GM21367 (cell line): Measurements from ENCODE around the gene TTPAL.

ENCODE experiments used
- ATAC-seq: cut with Tn5 transposase; IDR thresholded peaks from one replicate; pipeline ENCODE4 v1.9.1; 2021; ENCODE audit not compliant: unreplicated experiment

TTPAL gene

GRCh38 chr20:44439318-44439717, 36.4 kb upstream of the TTPAL start:
- ATAC-seq: no peak

DNA sequence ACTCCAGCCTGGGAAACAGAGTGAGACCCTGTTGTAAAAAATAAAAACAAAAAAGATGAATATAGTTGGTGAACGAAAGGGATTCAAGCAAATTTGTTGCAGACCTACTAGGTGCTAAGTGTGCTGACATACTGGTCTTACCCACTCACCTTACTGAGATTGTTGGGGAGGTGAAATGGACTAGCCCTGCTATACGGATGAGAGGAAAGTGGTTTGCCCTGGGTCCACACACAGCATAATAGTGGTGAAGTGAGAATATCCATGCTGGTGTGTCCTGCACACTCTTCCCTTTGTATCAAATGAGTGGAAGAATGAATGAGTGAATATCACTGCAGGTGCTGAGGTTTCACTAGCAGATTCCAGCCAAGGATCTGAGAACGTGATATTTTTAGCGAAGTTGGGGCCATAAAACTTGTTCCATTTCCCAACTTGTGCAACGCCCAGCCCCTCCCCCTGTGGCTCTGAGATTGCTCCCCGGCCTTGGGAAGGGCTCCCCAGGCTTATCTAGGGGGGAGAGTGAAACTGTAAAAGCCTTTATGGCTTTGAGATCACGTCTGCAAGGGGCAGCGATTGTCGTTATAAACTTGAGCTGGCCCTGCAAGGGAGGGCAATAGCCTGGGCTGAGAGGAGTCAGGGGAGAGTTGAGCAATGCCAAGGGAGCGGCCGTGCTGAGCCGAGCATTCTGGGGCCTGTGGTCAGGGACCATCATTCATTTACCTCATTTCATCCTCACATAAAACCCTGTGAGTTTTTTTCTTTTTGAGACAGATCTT, 33.2 kb upstream of the TTPAL start:
- ATAC-seq: no peak

DNA sequence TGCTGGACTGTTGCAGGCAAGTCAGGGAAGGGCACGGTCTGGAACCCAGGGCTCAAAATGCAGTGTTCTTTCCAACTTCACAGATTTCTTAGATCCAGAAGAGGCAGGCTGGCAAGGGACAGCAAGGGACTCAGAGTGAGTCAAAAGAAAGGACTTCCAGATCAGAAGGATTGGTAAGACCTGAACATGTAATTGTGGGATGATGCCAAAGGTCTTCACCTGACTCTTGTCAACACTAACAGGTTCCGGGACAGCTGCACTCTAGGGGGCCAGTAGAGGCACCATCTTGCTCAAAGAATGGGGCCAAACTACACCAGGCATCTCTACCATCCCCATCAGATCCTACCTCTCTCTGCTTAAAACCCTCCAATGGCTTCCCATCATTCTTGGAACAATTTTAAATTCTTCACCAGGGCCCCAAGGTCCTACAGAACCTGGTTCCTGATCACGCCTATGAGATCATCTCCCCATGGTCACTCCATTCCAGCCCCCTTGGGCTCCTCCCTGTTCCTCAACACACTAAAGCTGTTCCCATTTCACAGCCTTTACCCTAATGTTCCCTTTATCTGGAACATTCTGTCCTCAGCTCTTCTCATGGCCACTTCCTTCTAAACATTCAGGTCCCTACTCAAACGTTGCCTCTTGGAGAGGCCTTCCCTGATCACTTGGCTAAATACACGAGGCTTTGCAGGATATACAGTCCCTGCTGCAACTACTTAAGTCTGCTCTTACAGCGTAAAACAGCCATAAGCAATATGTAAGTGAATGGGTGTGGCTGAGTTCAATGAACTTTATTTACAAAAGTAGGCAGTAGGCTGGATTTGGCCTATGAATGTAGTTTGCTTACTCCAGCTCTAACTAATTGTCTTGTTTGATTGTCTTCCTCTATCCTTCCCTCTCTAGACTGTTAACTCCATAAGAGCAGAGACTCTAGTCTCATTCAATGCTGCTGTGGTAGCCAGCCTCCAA, 29.6 kb upstream of the TTPAL start:
- ATAC-seq: no peak

DNA sequence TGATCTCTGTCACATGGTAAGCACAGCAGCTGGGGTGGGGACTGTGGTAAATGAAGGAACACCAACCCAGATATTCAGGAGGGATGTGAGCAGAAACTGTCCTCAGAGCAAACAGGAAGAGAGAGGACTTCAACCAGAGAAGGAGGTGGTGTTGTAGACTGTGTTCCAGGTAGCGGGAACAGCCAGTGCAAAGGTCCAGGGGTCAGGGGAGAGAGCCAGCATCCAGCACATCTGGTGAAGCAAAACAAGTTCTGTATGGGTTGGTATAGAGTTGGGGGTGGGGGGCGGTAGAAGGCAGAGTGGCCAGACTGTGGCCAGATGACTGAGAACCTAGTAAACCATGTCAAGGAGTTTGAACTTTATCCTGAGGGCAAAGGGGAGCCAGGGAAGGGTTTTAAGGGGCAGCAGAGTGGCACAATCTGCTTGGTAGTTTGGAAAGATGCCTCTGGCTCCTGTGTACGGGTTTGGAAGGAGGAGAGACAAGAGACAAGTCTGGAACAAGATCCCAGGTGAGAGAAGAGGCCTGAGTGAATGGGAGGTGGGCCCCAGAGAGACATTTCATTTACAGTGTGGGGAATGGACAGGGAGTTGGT, 27.8 kb upstream of the TTPAL start:
- ATAC-seq: no peak

DNA sequence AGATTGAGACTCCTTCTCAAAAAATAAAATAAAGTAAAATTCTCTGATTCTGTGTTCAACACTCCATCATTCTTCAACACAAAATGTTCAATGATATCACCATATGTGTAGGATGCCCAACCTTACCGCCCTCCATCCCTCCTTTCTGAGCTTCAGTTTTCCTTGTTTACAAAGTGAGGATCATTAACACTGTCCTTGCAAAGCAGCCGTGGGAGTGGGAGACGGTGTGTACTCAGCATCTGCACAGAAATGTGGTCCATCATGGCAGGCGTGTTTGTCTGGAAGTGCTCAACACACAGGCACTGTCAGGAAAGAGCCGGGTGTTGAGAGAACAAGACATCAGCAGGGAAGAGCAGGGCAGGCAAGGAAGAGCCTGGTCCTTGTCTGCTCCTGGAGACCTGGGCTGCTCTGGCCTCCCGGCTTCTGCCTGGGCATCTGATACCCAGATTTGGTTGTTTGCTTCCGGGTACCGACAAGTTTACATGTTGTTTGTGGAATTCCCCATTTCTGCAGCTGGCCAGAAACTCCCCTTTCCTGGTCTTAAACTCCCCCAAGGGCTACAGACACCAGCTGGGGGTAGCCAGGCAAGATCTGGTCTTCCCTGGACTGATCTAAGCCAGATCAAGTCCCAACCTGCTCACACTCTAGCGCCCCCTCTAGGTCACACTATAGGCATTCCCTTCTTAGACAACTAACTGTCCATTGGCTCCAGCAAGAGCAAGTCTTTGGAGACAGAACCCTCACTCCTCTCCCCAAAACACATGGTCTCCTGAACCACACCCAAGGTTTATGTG, 26.7 kb upstream of the TTPAL start:
- ATAC-seq: no peak

- ATAC-seq: no peak
Observed at GRCh38 chr20:44449864-44450263, 25.8 kb upstream of the TTPAL start.

GRCh38 chr20:44450281-44450889, 25.3 kb upstream of the TTPAL start:
- ATAC-seq: no peak

- ATAC-seq: no peak
Observed at GRCh38 chr20:44450903-44451450, 24.7 kb upstream of the TTPAL start.

- ATAC-seq: no peak
Observed at GRCh38 chr20:44454306-44454963, 21.2 kb upstream of the TTPAL start.

GRCh38 chr20:44455126-44455525, 20.5 kb upstream of the TTPAL start:
- no peak for ATAC-seq

DNA sequence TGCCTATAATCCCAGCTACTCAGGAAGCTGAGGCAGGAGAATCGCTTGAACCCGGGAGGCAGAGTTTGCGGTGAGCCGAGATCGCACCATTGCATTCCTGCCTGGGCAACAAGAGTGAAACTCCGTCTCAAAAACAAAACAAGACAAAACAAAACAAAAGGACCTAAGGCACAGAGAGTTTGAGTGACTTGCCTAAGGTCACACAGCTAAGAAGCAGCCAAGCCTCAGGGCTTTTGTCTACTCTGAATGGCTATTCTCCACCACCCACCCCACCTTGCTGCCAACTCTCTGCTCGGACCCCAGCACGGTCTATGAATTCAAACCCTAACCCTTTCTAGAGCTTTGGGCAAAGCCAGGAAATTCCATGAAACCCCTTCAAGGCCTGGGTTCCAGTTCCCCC, 19.1 kb upstream of the TTPAL start:
- no peak for ATAC-seq

DNA sequence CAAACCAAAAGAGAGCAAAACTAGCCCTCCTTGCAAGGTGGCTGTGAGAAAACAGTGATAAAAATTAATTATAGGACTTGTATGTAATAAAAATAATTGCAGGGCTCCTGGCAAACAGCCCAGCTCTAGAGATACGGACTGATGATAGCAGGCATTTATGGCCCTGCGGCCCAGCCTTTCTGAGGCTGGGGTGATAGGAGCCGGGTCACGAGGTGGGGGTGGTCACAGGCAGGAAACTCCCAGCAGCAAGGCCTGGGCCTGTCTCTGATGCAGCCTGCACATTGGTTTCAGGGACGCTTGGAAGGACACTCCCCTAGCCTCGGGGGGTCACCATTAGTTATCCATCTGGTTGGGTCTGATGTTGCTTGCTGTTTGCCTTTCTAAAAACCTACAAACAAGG, 18.7 kb upstream of the TTPAL start:
- ATAC-seq: no peak

GRCh38 chr20:44459271-44459670, 16.4 kb upstream of the TTPAL start:
- ATAC-seq: no peak

DNA sequence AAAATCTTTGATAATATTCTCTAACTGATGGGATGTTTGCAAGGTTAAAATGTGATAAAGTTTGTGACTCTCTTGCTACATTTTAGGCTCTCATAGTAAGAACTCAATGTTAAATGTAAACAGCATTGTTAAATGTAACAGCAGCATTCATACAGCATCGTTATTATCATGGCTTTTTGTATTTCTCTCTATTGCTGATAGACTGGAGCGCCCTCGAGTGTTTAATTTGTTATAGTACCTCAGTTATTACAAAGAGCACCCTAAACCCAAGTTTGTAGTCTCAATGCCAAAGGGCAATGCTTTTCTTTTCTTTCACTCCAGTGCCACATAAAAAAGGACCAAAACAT, 14.9 kb upstream of the TTPAL start:
- no peak for ATAC-seq

GRCh38 chr20:44461142-44461802, 14.4 kb upstream of the TTPAL start:
- ATAC-seq: no peak

DNA sequence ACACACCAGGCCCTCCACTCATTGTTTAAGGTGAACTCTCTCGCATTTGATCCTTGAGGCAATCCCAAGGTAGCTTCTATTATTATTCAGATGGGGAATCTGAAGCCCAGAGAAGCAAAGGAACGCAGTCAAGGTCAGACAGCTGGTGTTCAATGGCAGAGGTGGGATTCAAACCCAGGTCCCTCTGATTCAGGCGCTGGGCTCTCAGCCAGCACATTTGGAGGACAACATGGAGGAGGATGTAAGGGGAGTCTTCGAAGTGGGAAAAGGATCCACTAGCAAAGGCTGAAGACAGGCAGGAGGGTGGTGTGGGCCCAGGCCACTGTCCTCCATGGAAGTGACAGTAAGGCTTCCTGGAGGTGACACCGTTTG, 13.9 kb upstream of the TTPAL start:
- ATAC-seq: no peak

DNA sequence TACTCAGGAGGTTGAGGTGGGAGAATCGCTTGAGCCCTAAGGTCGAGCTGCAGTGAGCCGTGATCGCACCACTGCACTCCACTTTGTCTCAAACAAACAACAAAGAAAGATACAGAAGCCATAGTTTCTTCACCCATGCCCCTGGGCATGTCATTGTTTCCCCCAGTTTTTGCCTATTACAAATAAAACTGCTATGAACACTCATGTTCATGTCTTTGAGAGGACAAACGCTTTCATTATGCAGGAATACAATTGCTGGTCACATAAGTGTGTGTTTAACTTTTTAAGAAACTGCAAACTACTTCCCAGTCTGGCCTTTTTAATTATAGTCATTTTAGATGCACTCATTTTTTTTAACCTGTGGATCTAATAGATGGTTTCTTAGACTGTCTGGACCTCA, 12.2 kb upstream of the TTPAL start:
- no peak for ATAC-seq

- no peak for ATAC-seq
Observed at GRCh38 chr20:44464514-44464913, 11.2 kb upstream of the TTPAL start.

DNA sequence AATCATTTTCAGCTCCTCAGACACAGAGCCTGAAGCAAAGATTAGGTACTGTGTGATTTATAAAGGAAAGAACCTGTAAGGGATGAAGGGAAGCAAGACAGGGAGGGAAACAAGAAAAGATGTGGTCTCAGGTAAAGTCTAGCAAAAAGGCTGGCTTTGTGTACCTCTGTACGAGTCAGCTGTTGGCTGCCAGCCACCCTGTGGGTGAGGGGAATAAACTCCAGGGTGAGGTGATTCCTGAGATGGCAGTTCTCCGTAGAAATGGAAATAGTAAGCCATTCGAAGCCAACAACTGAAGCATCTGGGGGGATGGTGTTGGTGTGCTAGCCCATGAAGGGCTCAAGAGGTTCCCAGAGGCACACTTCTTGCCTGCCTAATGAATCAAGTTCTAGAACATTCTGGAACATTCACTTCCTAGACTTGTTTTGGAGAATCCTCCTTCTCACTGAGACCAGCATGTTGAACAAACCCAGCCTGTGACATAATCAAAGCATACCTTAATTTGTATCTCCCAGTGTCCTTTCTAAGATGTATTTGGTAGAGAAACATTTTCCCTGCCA, 10.6 kb upstream of the TTPAL start:
- no peak for ATAC-seq
